ENCODE results near the gene CLHC1. TPM values are rescaled to one million over a fixed set of nuclear protein-coding genes. Genes with fewer than 3 reads are reported as not detected.

CLHC1 gene
- total and polyA plus RNA-seq, 2 donors (not counting 1 experiment from before 2014, with no cell fraction given): 2.0 to 12.8 TPM

GRCh38 chr2:55163941-55164390, 68.1 kb downstream of the CLHC1 start:
- POLR2A ChIA-PET: no interaction called here
- Histone ChIP-seq H3K4me3 (ENCODE audit: control extremely low read depth in 1 of 5, extremely low read depth in 1 of 5, insufficient read depth in 1 of 5, low read depth in 2 of 5, low read length in 4 of 5) (no peak overlapping the region), H3K4me1 (ENCODE audit: control insufficient read depth in 2 of 2, insufficient read depth in 2 of 2, low read length in 2 of 2) (peaks cover 5 to 6% of the 10 kb centered on the region in 2 donors), H3K27me3 (replicated peaks in 1 of 4; ENCODE audit: control extremely low read depth in 1 of 4, control insufficient read depth in 3 of 4, insufficient read depth in 4 of 4, low read length in 3 of 4) (no peaks in the 10 kb centered on the region), H3K27ac (ENCODE audit: low read length in 2 of 2) (no peak overlapping the region), H3K79me2 (ENCODE audit: control insufficient read depth, insufficient read depth, low read length) (no peaks in the 10 kb centered on the region), H3K36me3 (replicated peaks in 1 of 2; ENCODE audit: control extremely low read depth in 1 of 2, control insufficient read depth in 1 of 2, extremely low read depth in 1 of 2, insufficient read depth in 2 of 2, low read length in 1 of 2) (no peaks in the 10 kb centered on the region), H3K9me3 (ENCODE audit: control extremely low read depth in 1 of 3, control insufficient read depth in 2 of 3, insufficient read depth in 1 of 3, low read length in 2 of 3) (no peaks in the 10 kb centered on the region), H4K20me1 (ENCODE audit: control insufficient read depth, insufficient read depth, low read length, poor library complexity, severe bottlenecking) (no peaks in the 10 kb centered on the region), H3K4me2 (replicated peaks; ENCODE audit: low read depth, low read length, poor library complexity, severe bottlenecking) (no peak overlapping the region), H2AFZ (ENCODE audit: insufficient read depth, low read depth, low read length, poor library complexity, severe bottlenecking) (no peak overlapping the region), H3K9ac (ENCODE audit: low read length) (no peak overlapping the region)
- WGBS (ENCODE audit: insufficient coverage): 85% methylated on average over 2 of the region's 7 CpGs
- Mint-ChIP-seq H3K9me3 (ENCODE audit: insufficient read depth) (no peaks in the 10 kb centered on the region), H3K4me3 (no peak overlapping the region), H3K4me1 (peaks cover 6% of the 10 kb centered on the region), H3K27ac (no peak overlapping the region), H3K27me3 (peaks cover 3% of the 10 kb centered on the region)
- intact Hi-C loops (cut with micrococcal nuclease): no loop called here
- no peak for DNase-seq
- no peak for ATAC-seq (ENCODE audit: low read depth)
- TF ChIP-seq EZH2 (IDR thresholded peaks at IDR 0.05; ENCODE audit: borderline replicate concordance, insufficient read depth, low read depth, low read length, poor library complexity, severe bottlenecking): no peak
- TF ChIP-seq CTCF (IDR thresholded peaks at IDR 0.05): no peak
- CTCF ChIA-PET: interaction anchor here (1.5 to 11.5 kb wide), 3 partner anchors 11 to 265 kb away, joined by 5 to 190 read pairs (median 54); no protein-coding TSS in a partner anchor

- Histone ChIP-seq H3K9ac (ENCODE audit: low read length) (no peak overlapping the region), H2AFZ (ENCODE audit: insufficient read depth, low read depth, low read length, poor library complexity, severe bottlenecking) (no peak overlapping the region), H3K36me3 (replicated peaks in 1 of 2; ENCODE audit: control extremely low read depth in 1 of 2, control insufficient read depth in 1 of 2, extremely low read depth in 1 of 2, insufficient read depth in 2 of 2, low read length in 1 of 2) (no peaks in the 10 kb centered on the region), H3K4me1 (ENCODE audit: control insufficient read depth in 2 of 2, insufficient read depth in 2 of 2, low read length in 2 of 2) (peaks cover 5 to 8% of the 10 kb centered on the region in 2 donors), H3K9me3 (ENCODE audit: control extremely low read depth in 1 of 3, control insufficient read depth in 2 of 3, insufficient read depth in 1 of 3, low read length in 2 of 3) (no peaks in the 10 kb centered on the region), H3K4me3 (ENCODE audit: control extremely low read depth in 1 of 5, extremely low read depth in 1 of 5, insufficient read depth in 1 of 5, low read depth in 2 of 5, low read length in 4 of 5) (no peak overlapping the region), H4K20me1 (ENCODE audit: control insufficient read depth, insufficient read depth, low read length, poor library complexity, severe bottlenecking) (no peaks in the 10 kb centered on the region), H3K27me3 (replicated peaks in 1 of 4; ENCODE audit: control extremely low read depth in 1 of 4, control insufficient read depth in 3 of 4, insufficient read depth in 4 of 4, low read length in 3 of 4) (no peaks in the 10 kb centered on the region), H3K4me2 (replicated peaks; ENCODE audit: low read depth, low read length, poor library complexity, severe bottlenecking) (no peak overlapping the region), H3K79me2 (ENCODE audit: control insufficient read depth, insufficient read depth, low read length) (no peaks in the 10 kb centered on the region), H3K27ac (ENCODE audit: low read length in 2 of 2) (no peak overlapping the region)
- ChIA-PET POLR2A (no interaction called here), CTCF (interaction anchor here (1.0 to 11.5 kb wide), 3 partner anchors 8 to 150 kb away, joined by 3 to 190 read pairs (median 5); no protein-coding TSS in a partner anchor)
- WGBS (ENCODE audit: insufficient coverage): 86% methylated on average over 9 of the region's 9 CpGs
- no peak overlapping the region for H3K27ac Mint-ChIP-seq
- H3K4me3 Mint-ChIP-seq: no peak overlapping the region
- no peak for ATAC-seq (ENCODE audit: low read depth)
- intact Hi-C loops (cut with micrococcal nuclease): no loop called here
- no peaks in the 10 kb centered on the region for H3K9me3 Mint-ChIP-seq (ENCODE audit: insufficient read depth)
- no peak for DNase-seq
- TF ChIP-seq CTCF (IDR thresholded peaks at IDR 0.05) (no peak), EZH2 (IDR thresholded peaks at IDR 0.05; ENCODE audit: borderline replicate concordance, insufficient read depth, low read depth, low read length, poor library complexity, severe bottlenecking) (no peak)
- peaks cover 3% of the 10 kb centered on the region for H3K27me3 Mint-ChIP-seq
- H3K4me1 Mint-ChIP-seq: peaks cover 7% of the 10 kb centered on the region
Measured at GRCh38 chr2:55163274-55163721, 68.8 kb downstream of the CLHC1 start.

Data from B cell (primary cell).